SK-N-SH (cell line): ENCODE results near the gene FAM168A. TPM values are rescaled to one million over a fixed set of nuclear protein-coding genes. Genes with fewer than 3 reads are reported as not detected.

ENCODE experiments used
- CTCF ChIA-PET: fragments of 300-600, 350-600 bp; formaldehyde crosslinking; extraction: SDS; loops from one replicate; lab custom pipeline; 2021; lab: Yijun Ruan, JAX
- POLR2A ChIA-PET: fragments of 350-600 bp; sonication (Branson Sonifier 250); formaldehyde crosslinking; extraction: SDS; loops from one replicate; lab custom pipeline; 2020; ENCODE audit warnings: antibody characterized with exemption, inconsistent platforms; lab: Yijun Ruan, JAX
- DNase-seq: peaks from one replicate; pipeline ENCODE4 v3.0.0; 2012
- H2AFZ ChIP-seq: fragments of 200-600 bp; sonication (generic); 2 replicates; pipeline ENCODE4 v1.8.1; 2016; ENCODE audit warnings: antibody characterized with exemption, mild to moderate bottlenecking, low read depth
- H3F3A ChIP-seq: fragments of 200-600 bp; sonication (generic); replicated peaks from 2 replicates; pipeline ENCODE3; 2016; ENCODE audit warnings: antibody characterized with exemption, mild to moderate bottlenecking; ENCODE audit not compliant: insufficient read depth
- H3K27ac ChIP-seq, 2 experiments: fragments of 200-500 bp in 1 of 2; fragments of 200-600 bp in 1 of 2; sonication (Bioruptor generic) in 1 of 2; sonication (generic), shearing (Covaris generic) in 1 of 2; 2 replicates each; pipeline versions ENCODE4 v1.5.1 to v1.6.1; 2014 to 2016; ENCODE audit warnings: low read depth in 2 of 2, inconsistent platforms in 1 of 2, low read length in 1 of 2, mild to moderate bottlenecking in 1 of 2, mixed read lengths in 1 of 2
- H3K27me3 ChIP-seq: fragments of 200-600 bp; sonication (generic), shearing (Covaris generic); 2 replicates; pipeline ENCODE4 v1.6.1; 2016; ENCODE audit warnings: mixed run types; ENCODE audit not compliant: insufficient read depth
- H3K36me3 ChIP-seq, 2 experiments: fragments of 200-500 bp in 1 of 2; fragments of 200-600 bp in 1 of 2; sonication (Bioruptor generic) in 1 of 2; sonication (generic) in 1 of 2; replicated peaks in 1 of 2; 2 replicates each; pipeline versions ENCODE3 to v1.5.1; 2014 to 2016; ENCODE audit warnings: low read length in 1 of 2, mild to moderate bottlenecking in 1 of 2; ENCODE audit not compliant: insufficient read depth in 2 of 2, control insufficient read depth in 1 of 2
- H3K4me1 ChIP-seq, 2 experiments: fragments of 200-500 bp in 1 of 2; fragments of 200-600 bp in 1 of 2; sonication (Bioruptor generic) in 1 of 2; sonication (generic), shearing (Covaris generic) in 1 of 2; 2 replicates each; pipeline versions ENCODE4 v1.5.1 to v1.6.1; 2014 to 2016; ENCODE audit warnings: low read depth in 1 of 2, low read length in 1 of 2, mixed run types in 1 of 2; ENCODE audit not compliant: insufficient read depth in 2 of 2, control insufficient read depth in 1 of 2
- H3K4me2 ChIP-seq: fragments of 200-600 bp; sonication (generic), shearing (Covaris generic); 2 replicates; pipeline ENCODE4 v1.6.1; 2017; ENCODE audit warnings: mixed run types
- H3K4me3 ChIP-seq, 2 experiments: fragments of 200-500 bp in 1 of 2; fragments of 200-600 bp in 1 of 2; sonication (Bioruptor generic) in 1 of 2; sonication (generic), shearing (Covaris generic) in 1 of 2; 2 replicates each; pipeline versions ENCODE4 v1.5.1 to v1.8.1; 2014 to 2016; ENCODE audit warnings: low read depth in 2 of 2, inconsistent platforms in 1 of 2, low read length in 1 of 2, mild to moderate bottlenecking in 1 of 2, mixed read lengths in 1 of 2, moderate library complexity in 1 of 2
- H3K79me2 ChIP-seq: fragments of 200-600 bp; sonication (generic); 2 replicates; pipeline ENCODE4 v1.8.1; 2017; ENCODE audit warnings: mild to moderate bottlenecking; ENCODE audit not compliant: insufficient read depth
- H3K9ac ChIP-seq: fragments of 200-600 bp; sonication (generic); 2 replicates; pipeline ENCODE4 v1.6.1; 2017; ENCODE audit warnings: mixed run types
- H3K9me2 ChIP-seq: fragments of 200-600 bp; sonication (generic); 2 replicates; pipeline ENCODE4 v1.6.1; 2017; ENCODE audit warnings: mixed run types
- H3K9me3 ChIP-seq: fragments of 200-600 bp; sonication (generic); 2 replicates; pipeline ENCODE4 v1.6.1; 2017; ENCODE audit warnings: mixed run types, mild to moderate bottlenecking, moderate library complexity
- H4K20me1 ChIP-seq: fragments of 200-600 bp; sonication (generic); 2 replicates; pipeline ENCODE4 v1.6.1; 2017; ENCODE audit warnings: mild to moderate bottlenecking, mixed run types; ENCODE audit not compliant: insufficient read depth
- ELF1 ChIP-seq: IDR thresholded peaks from 2 replicates; pipeline ENCODE4 v1.4.0; 2012
- EP300 ChIP-seq, 2 experiments: IDR thresholded peaks; 2 replicates each; pipeline versions ENCODE4 v1.4.0 to v1.6.1; 2012; ENCODE audit warnings: borderline replicate concordance in 1 of 2, low read depth in 1 of 2, low read length in 1 of 2
- FOSL2 ChIP-seq: IDR thresholded peaks from 2 replicates; pipeline ENCODE4 v1.4.0; 2012; ENCODE audit warnings: low read depth, mild to moderate bottlenecking, moderate library complexity, borderline replicate concordance
- FOXM1 ChIP-seq: IDR thresholded peaks from 2 replicates; pipeline ENCODE4 v1.4.0; 2012; ENCODE audit warnings: low read depth, mild to moderate bottlenecking
- GATA2 ChIP-seq: sonication (generic); formaldehyde crosslinking; IDR thresholded peaks from 2 replicates; pipeline ENCODE4 v1.5.0; 2020; ENCODE audit warnings: mild to moderate bottlenecking, missing genetic modification reagents
- JUND ChIP-seq: IDR thresholded peaks from 2 replicates; pipeline ENCODE4 v1.4.0; 2012
- MXI1 ChIP-seq: IDR thresholded peaks from 2 replicates; pipeline ENCODE4 v1.6.1; 2012; ENCODE audit warnings: mild to moderate bottlenecking, low read depth, low read length, improper control_type of control experiment
- NRF1 ChIP-seq: IDR thresholded peaks from 2 replicates; pipeline ENCODE4 v1.6.1; 2012; ENCODE audit warnings: low read depth, mild to moderate bottlenecking, low read length
- RCOR1 ChIP-seq: fragments of 150-350 bp; IDR thresholded peaks from 2 replicates; pipeline ENCODE4 v1.6.1; 2017; ENCODE audit warnings: antibody characterized with exemption, low read length
- RXRA ChIP-seq: IDR thresholded peaks from 2 replicates; pipeline ENCODE4 v1.4.0; 2012; ENCODE audit warnings: low read depth, mild to moderate bottlenecking, borderline replicate concordance
- SIN3A ChIP-seq: IDR thresholded peaks from 2 replicates; pipeline ENCODE4 v1.6.1; 2012; ENCODE audit warnings: low read depth, mild to moderate bottlenecking, low read length, moderate library complexity, borderline replicate concordance
- SMC3 ChIP-seq: IDR thresholded peaks from 2 replicates; pipeline ENCODE4 v1.6.1; 2012; ENCODE audit warnings: low read depth, low read length, improper control_type of control experiment
- YY1 ChIP-seq: IDR thresholded peaks from 2 replicates; pipeline ENCODE4 v1.4.0; 2012; ENCODE audit warnings: low read depth, mild to moderate bottlenecking
- WGBS: methylation state at CpG from one replicate; pipeline ENCODE4 v1.1.6; 2017; ENCODE audit warnings: low lambda C conversion rate; 5-methylcytosine and 5-hydroxymethylcytosine counted together
- polyA plus RNA-seq, 3 experiments: library from polyadenylated mRNA; depleted of rRNA; stranded (reverse); fragments of >200 nt; gene quantifications; 2 replicates each; pipeline ENCODE4 v1.2.3, GENCODE V29; 2012
- TF ChIP-seq, protein P1 (sequence below): IDR thresholded peaks from 2 replicates; pipeline ENCODE4; 2012
- TF ChIP-seq, protein P2 (sequence below): fragments of 150-350 bp; IDR thresholded peaks from 2 replicates; pipeline ENCODE4 v1.6.1; 2016; ENCODE audit warnings: mild to moderate bottlenecking, low read depth, low read length
- TF ChIP-seq, protein P3 (sequence below): IDR thresholded peaks from 2 replicates; pipeline ENCODE4 v1.6.1; 2012; ENCODE audit warnings: mild to moderate bottlenecking, low read depth, low read length, moderate library complexity
- TF ChIP-seq, protein P4 (sequence below): IDR thresholded peaks from 2 replicates; pipeline ENCODE4 v1.4.0; 2012; ENCODE audit warnings: low read depth, borderline replicate concordance

FAM168A gene
- polyA plus RNA-seq, 1 of the 3 experiments (the other 2 are of a cell fraction) = 17.8 TPM

DNA sequence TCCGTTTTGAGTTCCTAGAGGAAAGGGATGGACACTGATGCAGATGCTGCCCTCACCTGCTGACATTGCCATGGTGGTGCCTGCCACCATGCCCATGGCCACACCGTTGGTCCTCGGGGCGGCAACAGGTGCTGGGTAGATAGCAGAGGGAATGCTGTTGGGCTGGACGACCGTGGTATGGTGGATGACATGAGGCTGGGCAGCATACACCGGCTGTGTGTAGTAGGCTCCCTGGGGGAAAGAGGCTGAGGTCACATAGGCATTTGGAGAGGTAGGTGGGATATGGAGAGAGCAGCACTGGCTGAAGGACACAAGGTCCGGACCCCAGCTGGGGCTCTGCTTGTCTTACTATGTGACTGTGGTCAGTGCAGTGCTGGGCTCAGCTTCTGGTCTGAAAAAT is 188.5 kb downstream of the FAM168A start:
- POLR2A ChIA-PET = no interaction called here
- peaks cover 5% of the 10 kb centered on the region for H3F3A ChIP-seq
- no peaks in the 10 kb centered on the region for H3K27me3 ChIP-seq
- H3K4me1 ChIP-seq = peaks cover 0 to 4% of the 10 kb centered on the region in 2 experiments; a peak in 1 of 4 replicates
- DNase-seq = no peak
- H3K4me3 ChIP-seq = no peak overlapping the region
- H2AFZ ChIP-seq = no peak overlapping the region
- H3K27ac ChIP-seq = no peak overlapping the region
- H3K4me2 ChIP-seq = no peak overlapping the region
- TF ChIP-seq, protein P1, sequence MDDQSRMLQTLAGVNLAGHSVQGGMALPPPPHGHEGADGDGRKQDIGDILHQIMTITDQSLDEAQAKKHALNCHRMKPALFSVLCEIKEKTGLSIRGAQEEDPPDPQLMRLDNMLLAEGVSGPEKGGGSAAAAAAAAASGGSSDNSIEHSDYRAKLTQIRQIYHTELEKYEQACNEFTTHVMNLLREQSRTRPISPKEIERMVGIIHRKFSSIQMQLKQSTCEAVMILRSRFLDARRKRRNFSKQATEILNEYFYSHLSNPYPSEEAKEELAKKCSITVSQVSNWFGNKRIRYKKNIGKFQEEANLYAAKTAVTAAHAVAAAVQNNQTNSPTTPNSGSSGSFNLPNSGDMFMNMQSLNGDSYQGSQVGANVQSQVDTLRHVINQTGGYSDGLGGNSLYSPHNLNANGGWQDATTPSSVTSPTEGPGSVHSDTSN = no peak
- TF ChIP-seq ELF1 (no peak), NRF1 (no peak), FOSL2 (no peak), GATA2 (CRISPR knock-in tag) (no peak), SMC3 (no peak), RXRA (no peak), MXI1 (no peak), YY1 (no peak), FOXM1 (no peak), SIN3A (no peak), RCOR1 (no peak), JUND (no peak), EP300 (IDR thresholded peaks at IDR 0.05; ENCODE audit: borderline replicate concordance in 1 of 2, low read depth in 1 of 2, low read length in 1 of 2) (no peak)
- TF ChIP-seq, protein P2, sequence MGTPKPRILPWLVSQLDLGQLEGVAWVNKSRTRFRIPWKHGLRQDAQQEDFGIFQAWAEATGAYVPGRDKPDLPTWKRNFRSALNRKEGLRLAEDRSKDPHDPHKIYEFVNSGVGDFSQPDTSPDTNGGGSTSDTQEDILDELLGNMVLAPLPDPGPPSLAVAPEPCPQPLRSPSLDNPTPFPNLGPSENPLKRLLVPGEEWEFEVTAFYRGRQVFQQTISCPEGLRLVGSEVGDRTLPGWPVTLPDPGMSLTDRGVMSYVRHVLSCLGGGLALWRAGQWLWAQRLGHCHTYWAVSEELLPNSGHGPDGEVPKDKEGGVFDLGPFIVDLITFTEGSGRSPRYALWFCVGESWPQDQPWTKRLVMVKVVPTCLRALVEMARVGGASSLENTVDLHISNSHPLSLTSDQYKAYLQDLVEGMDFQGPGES = no peak
- TF ChIP-seq, protein P3, sequence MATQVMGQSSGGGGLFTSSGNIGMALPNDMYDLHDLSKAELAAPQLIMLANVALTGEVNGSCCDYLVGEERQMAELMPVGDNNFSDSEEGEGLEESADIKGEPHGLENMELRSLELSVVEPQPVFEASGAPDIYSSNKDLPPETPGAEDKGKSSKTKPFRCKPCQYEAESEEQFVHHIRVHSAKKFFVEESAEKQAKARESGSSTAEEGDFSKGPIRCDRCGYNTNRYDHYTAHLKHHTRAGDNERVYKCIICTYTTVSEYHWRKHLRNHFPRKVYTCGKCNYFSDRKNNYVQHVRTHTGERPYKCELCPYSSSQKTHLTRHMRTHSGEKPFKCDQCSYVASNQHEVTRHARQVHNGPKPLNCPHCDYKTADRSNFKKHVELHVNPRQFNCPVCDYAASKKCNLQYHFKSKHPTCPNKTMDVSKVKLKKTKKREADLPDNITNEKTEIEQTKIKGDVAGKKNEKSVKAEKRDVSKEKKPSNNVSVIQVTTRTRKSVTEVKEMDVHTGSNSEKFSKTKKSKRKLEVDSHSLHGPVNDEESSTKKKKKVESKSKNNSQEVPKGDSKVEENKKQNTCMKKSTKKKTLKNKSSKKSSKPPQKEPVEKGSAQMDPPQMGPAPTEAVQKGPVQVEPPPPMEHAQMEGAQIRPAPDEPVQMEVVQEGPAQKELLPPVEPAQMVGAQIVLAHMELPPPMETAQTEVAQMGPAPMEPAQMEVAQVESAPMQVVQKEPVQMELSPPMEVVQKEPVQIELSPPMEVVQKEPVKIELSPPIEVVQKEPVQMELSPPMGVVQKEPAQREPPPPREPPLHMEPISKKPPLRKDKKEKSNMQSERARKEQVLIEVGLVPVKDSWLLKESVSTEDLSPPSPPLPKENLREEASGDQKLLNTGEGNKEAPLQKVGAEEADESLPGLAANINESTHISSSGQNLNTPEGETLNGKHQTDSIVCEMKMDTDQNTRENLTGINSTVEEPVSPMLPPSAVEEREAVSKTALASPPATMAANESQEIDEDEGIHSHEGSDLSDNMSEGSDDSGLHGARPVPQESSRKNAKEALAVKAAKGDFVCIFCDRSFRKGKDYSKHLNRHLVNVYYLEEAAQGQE = no peak
- TF ChIP-seq, protein P4, sequence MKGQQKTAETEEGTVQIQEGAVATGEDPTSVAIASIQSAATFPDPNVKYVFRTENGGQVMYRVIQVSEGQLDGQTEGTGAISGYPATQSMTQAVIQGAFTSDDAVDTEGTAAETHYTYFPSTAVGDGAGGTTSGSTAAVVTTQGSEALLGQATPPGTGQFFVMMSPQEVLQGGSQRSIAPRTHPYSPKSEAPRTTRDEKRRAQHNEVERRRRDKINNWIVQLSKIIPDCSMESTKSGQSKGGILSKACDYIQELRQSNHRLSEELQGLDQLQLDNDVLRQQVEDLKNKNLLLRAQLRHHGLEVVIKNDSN = no peak
- CTCF ChIA-PET = interaction anchor here (1.1 to 2.9 kb wide), 3 partner anchors 69 to 252 kb away, joined by 3 to 15 read pairs (median 5); no protein-coding TSS in a partner anchor
- H3K79me2 ChIP-seq = no peaks in the 10 kb centered on the region
- 98% methylated on average over 8 of the region's 8 CpGs for WGBS
- H3K36me3 ChIP-seq = peaks cover 6 to 33% of the 10 kb centered on the region in 2 experiments
- no peak overlapping the region for H3K9ac ChIP-seq
- no peaks in the 10 kb centered on the region for H3K9me2 ChIP-seq
- no peaks in the 10 kb centered on the region for H4K20me1 ChIP-seq
- no peaks in the 10 kb centered on the region for H3K9me3 ChIP-seq
